IPS-15b (cell line): Measurements from ENCODE around the gene IQSEC3.

ENCODE experiments used
- H3K27me3 ChIP-seq: one replicate; pipeline ENCODE4 v1.6.1; 2013; ENCODE audit warnings: low read length; ENCODE audit not compliant: control insufficient read depth, insufficient read depth
- H3K36me3 ChIP-seq: one replicate; pipeline ENCODE4 v1.6.1; 2013; ENCODE audit warnings: low read length; ENCODE audit not compliant: control insufficient read depth, insufficient read depth
- H3K4me1 ChIP-seq: one replicate; pipeline ENCODE4 v1.6.1; 2013; ENCODE audit warnings: mild to moderate bottlenecking, low read length; ENCODE audit not compliant: control insufficient read depth, insufficient read depth
- H3K4me3 ChIP-seq: one replicate; pipeline ENCODE4 v1.5.1; 2013; ENCODE audit warnings: low read depth, low read length
- H3K9ac ChIP-seq: one replicate; pipeline ENCODE4 v1.6.1; 2013; ENCODE audit warnings: low read depth, mild to moderate bottlenecking, low read length
- H3K9me3 ChIP-seq: one replicate; pipeline ENCODE4 v1.6.1; 2013; ENCODE audit warnings: mild to moderate bottlenecking, low read length; ENCODE audit not compliant: control insufficient read depth, insufficient read depth

IQSEC3 gene

GRCh38 chr12:195156-195555 lies 128.6 kb downstream of the IQSEC3 start:
- Histone ChIP-seq H3K4me3 (no peak overlapping the region), H3K36me3 (no peaks in the 10 kb centered on the region), H3K9ac (no peak overlapping the region), H3K9me3 (no peaks in the 10 kb centered on the region), H3K4me1 (no peaks in the 10 kb centered on the region), H3K27me3 (peaks cover 23% of the 10 kb centered on the region)

DNA sequence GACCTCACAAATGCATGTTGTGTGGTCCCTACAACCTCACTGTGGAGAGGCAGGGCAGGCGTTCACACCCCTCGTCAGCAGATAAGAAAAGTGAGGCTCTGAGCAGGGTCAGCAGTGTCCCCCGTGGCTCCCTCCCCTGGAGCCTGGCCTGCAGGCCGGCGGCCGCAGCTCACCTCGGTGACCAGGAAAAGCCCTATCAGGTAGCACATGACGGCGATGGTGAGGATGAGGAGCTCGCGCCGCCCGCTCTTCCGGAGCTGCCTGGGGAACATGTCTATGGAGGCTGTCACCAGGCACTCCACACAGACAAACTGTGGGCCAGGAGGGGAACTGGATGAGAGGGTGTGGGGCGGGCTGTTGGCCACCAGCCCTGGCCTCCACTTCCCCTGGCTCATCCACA lies 129.4 kb downstream of the IQSEC3 start:
- H3K9me3 ChIP-seq: no peaks in the 10 kb centered on the region
- H3K27me3 ChIP-seq: peaks cover 22% of the 10 kb centered on the region
- H3K9ac ChIP-seq: no peak overlapping the region
- no peaks in the 10 kb centered on the region for H3K4me1 ChIP-seq
- H3K4me3 ChIP-seq: no peak overlapping the region
- H3K36me3 ChIP-seq: no peaks in the 10 kb centered on the region

- Histone ChIP-seq H3K4me3 (no peak overlapping the region), H3K9me3 (no peaks in the 10 kb centered on the region), H3K9ac (no peak overlapping the region), H3K4me1 (no peaks in the 10 kb centered on the region), H3K36me3 (no peaks in the 10 kb centered on the region), H3K27me3 (peaks cover 25% of the 10 kb centered on the region)
Observed at GRCh38 chr12:196436-196835, 129.9 kb downstream of the IQSEC3 start.

DNA sequence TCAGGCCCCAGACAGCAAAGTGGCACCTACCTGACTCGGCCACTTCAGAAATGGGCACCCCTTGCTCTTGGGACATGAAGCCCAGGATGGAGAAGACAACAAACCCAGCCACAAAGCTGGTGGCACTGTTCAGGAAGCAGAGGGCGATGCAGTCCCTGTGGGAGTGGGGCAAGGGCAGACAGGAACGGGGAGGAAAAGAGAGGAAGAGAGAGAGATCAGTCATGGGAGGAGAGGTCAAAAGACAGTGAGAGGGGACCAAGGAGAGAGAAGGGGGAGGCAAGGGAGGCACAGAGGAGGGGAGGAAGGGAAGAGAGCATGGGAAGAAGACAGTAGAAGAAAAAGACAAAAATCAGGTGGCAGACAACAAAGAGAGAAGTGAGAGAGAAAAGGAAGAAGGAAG lies 130.8 kb downstream of the IQSEC3 start:
- Histone ChIP-seq H3K9ac (no peak overlapping the region), H3K27me3 (peaks cover 31% of the 10 kb centered on the region), H3K4me1 (peaks cover 3% of the 10 kb centered on the region), H3K36me3 (no peaks in the 10 kb centered on the region), H3K4me3 (no peak overlapping the region), H3K9me3 (no peaks in the 10 kb centered on the region)

DNA sequence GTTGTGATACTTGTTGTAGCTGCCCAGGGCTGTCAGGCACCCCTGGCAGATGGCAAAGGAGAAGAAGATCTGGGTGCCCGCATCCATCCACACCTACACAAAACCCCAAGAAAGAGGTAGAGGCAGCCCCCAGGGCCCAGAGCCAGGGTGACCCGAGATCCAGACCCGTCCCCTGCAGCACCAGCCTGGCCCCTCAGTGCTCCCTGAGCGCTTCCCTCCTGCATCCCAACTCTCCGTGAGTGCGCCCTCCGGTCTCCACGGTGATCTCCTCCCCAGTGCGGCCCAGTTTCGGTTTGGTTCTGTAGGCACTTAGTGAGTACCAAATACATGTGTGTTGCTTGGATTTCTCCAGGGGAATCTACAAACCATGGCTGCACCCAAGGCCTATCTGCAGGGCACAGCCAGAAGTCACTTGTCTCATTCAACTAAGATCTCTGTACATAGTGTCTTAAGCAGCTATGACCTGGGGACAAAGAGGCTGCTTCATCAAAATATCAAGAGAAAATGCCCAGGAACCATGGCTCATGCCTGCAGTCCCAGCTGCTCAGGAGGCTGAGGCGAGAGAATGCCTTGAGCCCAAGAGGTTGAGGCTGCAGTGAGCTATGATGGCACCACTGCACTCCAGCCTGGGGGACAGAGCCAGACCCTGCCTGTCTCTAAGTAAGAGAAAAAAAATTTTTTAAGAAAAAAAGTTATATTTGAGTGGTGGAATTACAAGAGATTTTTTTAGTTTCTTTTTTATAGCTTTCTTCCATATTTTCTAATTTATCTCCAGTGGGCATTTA lies 131.5 kb downstream of the IQSEC3 start:
- Histone ChIP-seq H3K4me3 (no peak overlapping the region), H3K27me3 (peaks cover 39% of the 10 kb centered on the region), H3K9me3 (no peaks in the 10 kb centered on the region), H3K36me3 (no peaks in the 10 kb centered on the region), H3K9ac (no peak overlapping the region), H3K4me1 (peaks cover 6% of the 10 kb centered on the region)

GRCh38 chr12:198705-199104 lies 132.1 kb downstream of the IQSEC3 start:
- Histone ChIP-seq H3K9ac (no peak overlapping the region), H3K4me1 (peaks cover 6% of the 10 kb centered on the region), H3K36me3 (no peaks in the 10 kb centered on the region), H3K4me3 (no peak overlapping the region), H3K9me3 (no peaks in the 10 kb centered on the region), H3K27me3 (peaks cover 37% of the 10 kb centered on the region)

- peaks cover 58% of the 10 kb centered on the region for H3K27me3 ChIP-seq
- no peak overlapping the region for H3K9ac ChIP-seq
- no peaks in the 10 kb centered on the region for H3K36me3 ChIP-seq
- H3K9me3 ChIP-seq: no peaks in the 10 kb centered on the region
- peaks cover 8% of the 10 kb centered on the region for H3K4me1 ChIP-seq
- H3K4me3 ChIP-seq: no peak overlapping the region
Observed at GRCh38 chr12:201361-201760, 134.8 kb downstream of the IQSEC3 start.

- H3K4me3 ChIP-seq: no peak overlapping the region
Observed at GRCh38 chr12:202081-202731, 135.6 kb downstream of the IQSEC3 start.

DNA sequence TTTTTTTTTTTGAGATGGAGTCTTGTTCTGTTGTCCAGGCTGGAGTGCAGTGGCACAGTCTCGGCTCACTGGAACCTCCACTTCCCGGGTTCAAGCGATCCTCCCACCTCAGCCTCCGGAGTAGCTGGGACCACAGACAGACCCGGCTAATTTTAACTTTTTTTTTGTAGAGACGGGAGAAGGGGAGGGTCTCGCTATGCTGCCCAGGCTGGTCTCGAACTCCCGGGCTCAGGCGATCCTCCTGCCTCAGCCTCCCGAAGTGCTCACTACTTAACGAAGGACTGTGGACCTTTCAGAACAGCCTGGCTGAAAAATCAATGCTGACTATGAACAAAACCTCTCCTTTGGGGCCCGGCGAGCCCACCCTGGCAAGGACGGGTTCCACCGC lies 136.5 kb downstream of the IQSEC3 start:
- Histone ChIP-seq H3K4me1 (peaks cover 8% of the 10 kb centered on the region), H3K9ac (no peak overlapping the region), H3K4me3 (peak overlapping the region; percentile 69), H3K36me3 (no peaks in the 10 kb centered on the region), H3K27me3 (peaks cover 68% of the 10 kb centered on the region), H3K9me3 (no peaks in the 10 kb centered on the region)

More at GRCh38 chr12:202081-202731, 135.6 kb downstream of the IQSEC3 start:
- H3K4me1 ChIP-seq: peaks cover 8% of the 10 kb centered on the region
- H3K27me3 ChIP-seq: peaks cover 66% of the 10 kb centered on the region
- no peak overlapping the region for H3K9ac ChIP-seq
- H3K9me3 ChIP-seq: no peaks in the 10 kb centered on the region
- H3K36me3 ChIP-seq: no peaks in the 10 kb centered on the region

GRCh38 chr12:203462-204260 lies 137.1 kb downstream of the IQSEC3 start:
- H3K27me3 ChIP-seq: peaks cover 70% of the 10 kb centered on the region
- H3K4me1 ChIP-seq: peaks cover 8% of the 10 kb centered on the region
- H3K9ac ChIP-seq: no peak overlapping the region
- H3K9me3 ChIP-seq: no peaks in the 10 kb centered on the region
- peak overlapping the region; percentile 69 for H3K4me3 ChIP-seq
- H3K36me3 ChIP-seq: no peaks in the 10 kb centered on the region

GRCh38 chr12:204261-204678 lies 137.7 kb downstream of the IQSEC3 start:
- H3K9ac ChIP-seq: no peak overlapping the region
- peaks cover 74% of the 10 kb centered on the region for H3K27me3 ChIP-seq
- peaks cover 8% of the 10 kb centered on the region for H3K4me1 ChIP-seq
- peak overlapping the region; percentile 69 for H3K4me3 ChIP-seq
- H3K9me3 ChIP-seq: no peaks in the 10 kb centered on the region
- no peaks in the 10 kb centered on the region for H3K36me3 ChIP-seq
